H1 (cell line): ENCODE measurements around the gene TBKBP1. TPM values are rescaled to one million over a fixed set of nuclear protein-coding genes. Genes with fewer than 3 reads are reported as not detected.

Source experiments
- CTCF ChIA-PET: fragments of 300-600 bp; sonication (Branson Sonifier 250); formaldehyde crosslinking; loops from one replicate; lab custom pipeline; 2021; ENCODE audit not compliant: partially characterized antibody; lab: Charles Lee
- POLR2A ChIA-PET: fragments of 300-600 bp; sonication (Branson Sonifier 250); formaldehyde crosslinking; loops from one replicate; lab custom pipeline; 2021; ENCODE audit warnings: inconsistent platforms; ENCODE audit not compliant: partially characterized antibody; lab: Charles Lee
- DNase-seq, 2 experiments: peaks; one replicate each; pipeline versions ENCODE4 v3.0.0 to v3.0.0-alpha.2; 2010 to 2022; ENCODE audit warnings: low spot score in 2 of 2, low read depth in 1 of 2, mixed read lengths in 1 of 2
- FAIRE-seq: peaks from 2 replicates; lab custom pipeline; 2011; peaks lifted over from hg19 to GRCh38; lab: Jason Lieb, UNC
- H2AFZ ChIP-seq: 2 replicates; pipeline ENCODE4 v1.8.1; 2012; ENCODE audit warnings: low read length, inconsistent platforms
- H2AK5ac ChIP-seq: 2 replicates; pipeline ENCODE4 v1.6.1; 2013; ENCODE audit warnings: low read depth, low read length
- H2BK120ac ChIP-seq: replicated peaks from 2 replicates; pipeline ENCODE3; 2013; ENCODE audit warnings: low read depth, low read length, inconsistent platforms
- H2BK12ac ChIP-seq: 2 replicates; pipeline ENCODE4 v1.6.1; 2013; ENCODE audit warnings: low read depth, low read length
- H2BK15ac ChIP-seq: 2 replicates; pipeline ENCODE4 v1.6.1; 2013; ENCODE audit warnings: low read length
- H2BK20ac ChIP-seq: 2 replicates; pipeline ENCODE4 v1.6.1; 2013; ENCODE audit warnings: low read length
- H2BK5ac ChIP-seq: 2 replicates; pipeline ENCODE4 v1.6.1; 2013; ENCODE audit warnings: low read depth, low read length
- H3K14ac ChIP-seq: 2 replicates; pipeline ENCODE4 v1.6.1; 2013; ENCODE audit warnings: inconsistent platforms; ENCODE audit not compliant: insufficient read length
- H3K18ac ChIP-seq: 2 replicates; pipeline ENCODE4 v1.6.1; 2013; ENCODE audit warnings: low read length; ENCODE audit errors: extremely low read depth
- H3K23ac ChIP-seq: 2 replicates; pipeline ENCODE4 v1.6.1; 2013; ENCODE audit warnings: inconsistent platforms; ENCODE audit not compliant: insufficient read length
- H3K23me2 ChIP-seq: 2 replicates; pipeline ENCODE4 v1.6.1; 2013; ENCODE audit warnings: low read depth, low read length
- H3K27ac ChIP-seq: 2 replicates; pipeline ENCODE4 v1.6.1; 2011; ENCODE audit warnings: low read depth, low read length, inconsistent platforms
- H3K27me3 ChIP-seq, 4 experiments: replicated peaks in 1 of 4; 1 replicate in 1 of 4; 2 replicates in 3 of 4; pipeline versions ENCODE4 v1.6.1 to v1.8.1; 2011 to 2013; ENCODE audit warnings: low read length in 3 of 4, mild to moderate bottlenecking in 3 of 4, inconsistent platforms in 2 of 4, mixed read lengths in 2 of 4, moderate library complexity in 1 of 4; ENCODE audit not compliant: control insufficient read depth in 3 of 4, insufficient read depth in 3 of 4; ENCODE audit errors: extremely low read depth in 1 of 4
- H3K36me3 ChIP-seq, 4 experiments: 2 replicates each; pipeline versions ENCODE4 v1.6.1 to v1.8.1; 2011 to 2013; ENCODE audit warnings: mild to moderate bottlenecking in 4 of 4, low read length in 3 of 4, moderate library complexity in 2 of 4, control low read depth in 1 of 4, inconsistent platforms in 1 of 4; ENCODE audit not compliant: insufficient read depth in 4 of 4, control insufficient read depth in 2 of 4
- H3K4ac ChIP-seq: replicated peaks from 2 replicates; pipeline ENCODE3; 2013; ENCODE audit warnings: low read length, low read depth, mixed read lengths, inconsistent platforms; ENCODE audit not compliant: insufficient read length
- H3K4me1 ChIP-seq, 4 experiments: replicated peaks in 1 of 4; 1 replicate in 1 of 4; 2 replicates in 3 of 4; pipeline versions ENCODE4 v1.6.1 to v1.8.1; 2011 to 2013; ENCODE audit warnings: low read length in 3 of 4, inconsistent platforms in 2 of 4, mixed read lengths in 1 of 4; ENCODE audit not compliant: insufficient read depth in 4 of 4, control insufficient read depth in 3 of 4
- H3K4me2 ChIP-seq, 2 experiments: 2 replicates each; pipeline versions ENCODE4 v1.6.1 to v1.8.1; 2011 to 2013; ENCODE audit warnings: low read depth in 2 of 2, low read length in 2 of 2, control low read depth in 1 of 2, inconsistent platforms in 1 of 2, mild to moderate bottlenecking in 1 of 2; ENCODE audit not compliant: insufficient read depth in 1 of 2
- H3K4me3 ChIP-seq, 4 experiments: fragments of 200-600, 300-600 bp in 1 of 4; sonication (generic), shearing (Covaris generic), sonication (Bioruptor Twin) in 1 of 4; 2 replicates each; pipeline versions ENCODE4 v1.5.1 to v1.8.1; 2011 to 2016; ENCODE audit warnings: low read length in 4 of 4, low read depth in 3 of 4, control low read depth in 2 of 4, inconsistent platforms in 2 of 4, mild to moderate bottlenecking in 2 of 4, mixed read lengths in 1 of 4, moderate library complexity in 1 of 4; ENCODE audit not compliant: insufficient read depth in 2 of 4; ENCODE audit errors: extremely low read depth in 1 of 4
- H3K56ac ChIP-seq: replicated peaks from 2 replicates; pipeline ENCODE3; 2013; ENCODE audit warnings: low read depth, mild to moderate bottlenecking, mixed read lengths, low read length, inconsistent platforms; ENCODE audit not compliant: insufficient read length
- H3K79me1 ChIP-seq: 2 replicates; pipeline ENCODE4 v1.6.1; 2013; ENCODE audit warnings: low read depth, low read length, control low read depth
- H3K79me2 ChIP-seq, 2 experiments: 2 replicates each; pipeline versions ENCODE4 v1.6.1 to v1.8.1; 2012 to 2013; ENCODE audit warnings: low read length in 2 of 2, mild to moderate bottlenecking in 2 of 2, inconsistent platforms in 1 of 2; ENCODE audit not compliant: insufficient read depth in 2 of 2, control insufficient read depth in 1 of 2
- H3K9ac ChIP-seq, 4 experiments: replicated peaks in 1 of 4; 1 replicate in 1 of 4; 2 replicates in 3 of 4; pipeline versions ENCODE4 v1.6.1 to v1.8.1; 2011 to 2013; ENCODE audit warnings: low read depth in 3 of 4, low read length in 3 of 4, control low read depth in 2 of 4, mild to moderate bottlenecking in 2 of 4, moderate library complexity in 2 of 4, inconsistent platforms in 1 of 4; ENCODE audit errors: extremely low read depth in 1 of 4
- H3K9me3 ChIP-seq, 2 experiments: 2 replicates each; pipeline versions ENCODE4 v1.6.1 to v1.8.1; 2012 to 2013; ENCODE audit warnings: mild to moderate bottlenecking in 2 of 2, moderate library complexity in 2 of 2, control low read depth in 1 of 2, inconsistent platforms in 1 of 2, low read depth in 1 of 2, low read length in 1 of 2, mixed read lengths in 1 of 2; ENCODE audit not compliant: insufficient read depth in 2 of 2
- H4K20me1 ChIP-seq, 2 experiments: replicated peaks in 1 of 2; 2 replicates each; pipeline versions ENCODE3 to v1.8.1; 2011 to 2013; ENCODE audit warnings: inconsistent platforms in 2 of 2, low read length in 2 of 2, mild to moderate bottlenecking in 1 of 2; ENCODE audit not compliant: insufficient read depth in 2 of 2, control insufficient read depth in 1 of 2
- H4K5ac ChIP-seq: 2 replicates; pipeline ENCODE4 v1.6.1; 2013; ENCODE audit warnings: low read length, low read depth, mixed read lengths, inconsistent platforms; ENCODE audit not compliant: insufficient read length
- H4K8ac ChIP-seq: 2 replicates; pipeline ENCODE4 v1.8.0; 2013; ENCODE audit warnings: mild to moderate bottlenecking, moderate library complexity, low read length, inconsistent platforms; ENCODE audit not compliant: insufficient read depth; ENCODE audit errors: extremely low read depth
- H4K91ac ChIP-seq: replicated peaks from 2 replicates; pipeline ENCODE3; 2013; ENCODE audit warnings: low read length, mixed read lengths, inconsistent platforms; ENCODE audit not compliant: insufficient read length
- BCL11A ChIP-seq, 2 experiments: IDR thresholded peaks; one replicate each; pipeline ENCODE4 v1.6.1; 2011; ENCODE audit warnings: low read depth in 2 of 2, low read length in 2 of 2, mild to moderate bottlenecking in 2 of 2
- CHD2 ChIP-seq: IDR thresholded peaks from 2 replicates; pipeline ENCODE4 v1.6.1; 2012; ENCODE audit warnings: low read length, improper control_type of control experiment
- EGR1 ChIP-seq: IDR thresholded peaks from 2 replicates; pipeline ENCODE4 v1.6.1; 2011; ENCODE audit warnings: low read depth, low read length, borderline replicate concordance
- EP300 ChIP-seq, 2 experiments: IDR thresholded peaks; 1 replicate in 1 of 2; 2 replicates in 1 of 2; pipeline ENCODE4 v1.6.1; 2011 to 2012; ENCODE audit warnings: low read depth in 2 of 2, low read length in 2 of 2, mild to moderate bottlenecking in 2 of 2, borderline replicate concordance in 1 of 2, inconsistent platforms in 1 of 2, moderate library complexity in 1 of 2
- POLR2AphosphoS5 ChIP-seq: IDR thresholded peaks from 2 replicates; pipeline ENCODE4 v1.6.1; 2011; ENCODE audit warnings: low read depth, low read length
- POU5F1 ChIP-seq: IDR thresholded peaks from 2 replicates; pipeline ENCODE4 v1.6.1; 2011; ENCODE audit warnings: low read depth, mild to moderate bottlenecking, low read length, moderate library complexity
- RAD21 ChIP-seq, 2 experiments: IDR thresholded peaks in 1 of 2; conservative IDR thresholded peaks in 1 of 2; 2 replicates each; pipeline ENCODE4 v1.6.1; 2011; ENCODE audit warnings: low read depth in 2 of 2, low read length in 2 of 2, improper control_type of control experiment in 1 of 2, inconsistent platforms in 1 of 2, mild to moderate bottlenecking in 1 of 2, moderate library complexity in 1 of 2
- SIRT6 ChIP-seq: IDR thresholded peaks from one replicate; pipeline ENCODE4 v1.7.1; 2012; ENCODE audit warnings: low read length, inconsistent platforms
- SRF ChIP-seq: IDR thresholded peaks from 2 replicates; pipeline ENCODE4 v1.6.1; 2011; ENCODE audit warnings: mild to moderate bottlenecking, low read depth, low read length, moderate library complexity
- TAF7 ChIP-seq: optimal IDR thresholded peaks from 2 replicates; pipeline ENCODE3; 2011; ENCODE audit warnings: low read depth, mild to moderate bottlenecking, inconsistent platforms, low read length, moderate library complexity, borderline replicate concordance
- WGBS, 2 experiments: shearing (Covaris generic) in 1 of 2; methylation state at CpG; one replicate each; pipeline versions ENCODE4 v1.1.6 to v1.1.7; 2013 to 2015; ENCODE audit warnings: low lambda C conversion rate in 2 of 2, mixed read lengths in 2 of 2, inconsistent platforms in 1 of 2, low coverage in 1 of 2, missing lambda C conversion rate in 1 of 2; ENCODE audit not compliant: insufficient replicate concordance in 2 of 2, insufficient coverage in 1 of 2, insufficient read length in 1 of 2; ENCODE audit errors: extremely low coverage in 1 of 2, missing lambda C conversion rate in 1 of 2; 5-methylcytosine and 5-hydroxymethylcytosine counted together
- polyA plus RNA-seq, 7 experiments: library from polyadenylated mRNA; depleted of rRNA in 3 of 7; stranded (reverse) in 5 of 7; unstranded in 2 of 7; fragments of >200 nt in 5 of 7; fragments of 200-250 nt in 2 of 7; gene quantifications; 1 replicate in 5 of 7; 2 replicates in 1 of 7; 4 replicates in 1 of 7; pipeline versions ENCODE4 v1.2.1 to v1.2.3, GENCODE V29; 2011 to 2013; ENCODE audit warnings: missing spikeins in 2 of 7, mixed read lengths in 2 of 7
- total RNA-seq: library from RNA; stranded (reverse); fragmentation: NEBNext Ultra II Directional; extraction: Animal tissue kit (Norgen Biotek cat#: 25700); gene quantifications from 2 replicates; pipeline ENCODE4 v1.2.1, GENCODE V29; 2021
- TF ChIP-seq, protein P1 (sequence below): IDR thresholded peaks from 2 replicates; pipeline ENCODE4 v1.6.1; 2012; ENCODE audit warnings: inconsistent platforms

Gene TBKBP1
- total and polyA plus RNA-seq, 2 of the 8 experiments (the other 6 are each of a cell fraction or from before 2014, with no cell fraction given), result 6.3 to 15.1 TPM

DNA sequence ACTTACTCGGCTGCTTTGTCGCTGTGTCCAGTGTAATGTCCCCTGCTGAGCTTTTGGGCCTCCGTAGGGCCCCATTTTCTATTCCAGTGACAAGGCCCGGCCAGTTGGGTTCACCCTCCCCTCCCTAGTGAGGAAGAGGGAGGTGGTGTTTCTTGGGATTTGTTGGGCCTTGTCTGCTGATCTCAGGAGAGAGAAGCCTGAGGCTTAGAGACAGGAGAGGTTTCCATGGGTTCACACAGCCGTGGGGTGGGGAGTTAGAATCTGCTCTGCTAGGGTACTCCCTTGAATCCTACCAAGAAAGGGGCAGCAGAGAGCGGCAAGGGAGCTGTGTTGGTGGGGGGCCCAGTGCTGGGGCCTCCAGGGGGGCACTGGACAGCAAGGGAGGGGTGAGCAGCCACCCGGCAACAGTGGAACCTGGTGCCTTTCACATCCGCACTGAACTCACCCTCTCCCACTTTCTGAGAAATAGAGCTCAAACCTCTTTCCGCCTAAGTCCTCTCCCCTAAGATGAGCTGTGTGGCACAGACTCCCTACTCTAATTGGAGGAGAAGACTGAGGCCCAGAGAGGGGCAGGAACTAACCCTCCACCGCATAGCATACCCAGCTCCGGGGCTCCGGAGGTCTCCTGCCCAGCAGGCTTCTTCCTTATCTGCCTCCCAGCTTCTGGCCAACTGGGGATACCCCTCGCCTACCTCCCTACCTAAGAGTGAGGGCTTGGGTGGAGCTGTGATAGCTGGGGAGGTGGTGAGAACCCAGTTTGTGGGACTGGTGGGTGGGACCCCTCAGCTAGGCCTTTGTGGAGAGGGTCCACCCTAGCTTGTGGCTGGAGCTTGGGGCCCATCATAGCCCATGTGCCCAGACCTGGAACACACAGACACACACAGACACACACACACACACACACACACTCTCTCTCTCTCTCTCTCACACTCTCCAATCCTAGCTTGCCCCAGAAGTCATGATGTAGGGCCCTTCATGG lies 6.8 kb downstream of the TBKBP1 start:
- Histone ChIP-seq H3K4me1 (peaks cover 0 to 4% (median 3%) of the 10 kb centered on the region in 4 experiments; a peak in 5 of 7 replicates), H4K8ac (no peak overlapping the region), H3K56ac (no peak overlapping the region), H3K9ac (no peak overlapping the region), H4K5ac (no peak overlapping the region), H2BK120ac (no peak overlapping the region), H3K23me2 (no peaks in the 10 kb centered on the region; the same call in 1 of the 2 replicates), H3K23ac (no peak overlapping the region), H4K20me1 (peaks cover 0 to 4% of the 10 kb centered on the region in 2 experiments), H2AK5ac (no peak overlapping the region), H3K79me1 (no peaks in the 10 kb centered on the region; the same call in 1 of the 2 replicates), H2BK5ac (no peak overlapping the region), H3K9me3 (no peaks in the 10 kb centered on the region), H2AFZ (no peak overlapping the region), H3K79me2 (no peaks in the 10 kb centered on the region; a peak in 1 of 4 replicates), H3K18ac (no peak overlapping the region), H3K4me3 (no peak overlapping the region), H3K36me3 (peaks cover 0 to 3% (median 0%) of the 10 kb centered on the region in 4 experiments; a peak in 1 of 8 replicates), H3K4ac (no peak overlapping the region), H2BK15ac (no peak overlapping the region), H3K14ac (no peak overlapping the region), H3K27ac (no peak overlapping the region), H3K27me3 (no peaks in the 10 kb centered on the region; a peak in 1 of 7 replicates), H3K4me2 (no peak overlapping the region), H2BK20ac (no peak overlapping the region), H2BK12ac (no peak overlapping the region), H4K91ac (no peak overlapping the region)
- DNase-seq (no peak), FAIRE-seq (no peak)
- CTCF ChIA-PET, result interaction anchor here (0.5 to 19.8 kb wide), 11 partner anchors 8 to 355 kb away, joined by 3 to 441 read pairs (median 7); partner anchors contain the start of gene TBX21
- 91% methylated on average over 12 of the region's 13 CpGs; no CpG with 5 or more reads in 1 of the 2 experiments for whole genome bisulfite sequencing, 2 experiments
- POLR2A ChIA-PET, result interaction anchor here (0.6 to 41.8 kb wide), 5 partner anchors 8 to 311 kb away, joined by 3 to 1575 read pairs (median 3); partner anchors contain the start of gene KPNB1
- TF ChIP-seq CHD2 (no peak), TAF7 (no peak), BCL11A (IDR thresholded peaks at IDR 0.05; ENCODE audit: low read depth in 2 of 2, low read length in 2 of 2) (no peak), EGR1 (no peak), POLR2AphosphoS5 (no peak), EP300 (IDR thresholded peaks at IDR 0.05; ENCODE audit: borderline replicate concordance in 1 of 2, low read depth in 2 of 2, low read length in 2 of 2) (no peak), POU5F1 (no peak), SRF (no peak), SIRT6 (no peak), RAD21 (IDR thresholded peaks at IDR 0.05 in 1 of 2, conservative IDR thresholded peaks at IDR 0.05 in 1 of 2; ENCODE audit: low read depth in 2 of 2, low read length in 2 of 2) (no peak)
- TF ChIP-seq, protein P1, sequence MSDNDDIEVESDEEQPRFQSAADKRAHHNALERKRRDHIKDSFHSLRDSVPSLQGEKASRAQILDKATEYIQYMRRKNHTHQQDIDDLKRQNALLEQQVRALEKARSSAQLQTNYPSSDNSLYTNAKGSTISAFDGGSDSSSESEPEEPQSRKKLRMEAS, result no peak
